ENCODE results near the gene CYLC2.

CYLC2 gene, protein sequence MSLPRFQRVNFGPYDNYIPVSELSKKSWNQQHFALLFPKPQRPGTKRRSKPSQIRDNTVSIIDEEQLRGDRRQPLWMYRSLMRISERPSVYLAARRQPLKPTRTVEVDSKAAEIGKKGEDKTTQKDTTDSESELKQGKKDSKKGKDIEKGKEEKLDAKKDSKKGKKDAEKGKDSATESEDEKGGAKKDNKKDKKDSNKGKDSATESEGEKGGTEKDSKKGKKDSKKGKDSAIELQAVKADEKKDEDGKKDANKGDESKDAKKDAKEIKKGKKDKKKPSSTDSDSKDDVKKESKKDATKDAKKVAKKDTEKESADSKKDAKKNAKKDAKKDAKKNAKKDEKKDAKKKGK

DNA sequence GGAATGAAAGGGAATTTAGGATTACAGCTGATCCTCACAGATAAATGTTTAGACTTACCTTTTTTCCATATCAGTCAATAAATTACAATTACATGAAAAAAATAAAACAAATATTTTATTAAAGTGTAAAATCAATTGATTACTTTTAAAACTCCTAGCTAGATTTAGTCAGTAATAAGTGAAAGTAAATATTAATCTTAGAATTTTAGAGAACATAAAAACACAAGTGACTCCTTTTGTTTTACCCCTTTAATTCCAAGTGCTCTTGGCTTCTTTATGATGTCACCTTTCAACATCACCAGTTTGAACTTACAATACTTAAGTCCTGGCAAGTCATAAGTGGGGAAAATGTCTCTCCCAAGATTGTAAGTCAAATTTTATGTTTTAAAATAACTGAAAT lies at the start of gene CYLC2:
Gene CYLC2 (plus strand): TSS at position 301 of the 400 bp plus-strand sequence. CDS start 48 bp downstream, at position 349.
- H3K36me3 Mint-ChIP-seq = no peaks in the 10 kb centered on the region
- ATAC-seq (no peak), DNase-seq (ENCODE audit: low spot score in 2 of 2) (no peak)
- H3K9me3 Mint-ChIP-seq = peaks cover 12% of the 10 kb centered on the region
- H3K27ac Mint-ChIP-seq = no peak within 1 kb of the TSS
- H3K4me1 Mint-ChIP-seq = no peaks in the 10 kb centered on the region
- H3K4me3 Mint-ChIP-seq = no peak within 1 kb of the TSS

- Mint-ChIP-seq H3K27ac (no peak overlapping the region), H3K36me3 (no peaks in the 10 kb centered on the region), H3K4me3 (no peak overlapping the region), H3K9me3 (peaks cover 11% of the 10 kb centered on the region), H3K4me1 (no peaks in the 10 kb centered on the region)
- DNase-seq (ENCODE audit: low spot score in 2 of 2) = no peak
- no peak for ATAC-seq
Observed at GRCh38 chr9:102950346-102950745, 44.8 kb upstream of the CYLC2 start.

- ATAC-seq = no peak
- no peak overlapping the region for H3K4me3 Mint-ChIP-seq
Observed at GRCh38 chr9:102966999-102967398, 28.1 kb upstream of the CYLC2 start.

GRCh38 chr9:102967979-102968378 lies 27.2 kb upstream of the CYLC2 start:
- DNase-seq (ENCODE audit: low spot score in 2 of 2) = no peak
- no peak for ATAC-seq
- no peaks in the 10 kb centered on the region for H3K4me1 Mint-ChIP-seq
- H3K9me3 Mint-ChIP-seq = peaks cover 20% of the 10 kb centered on the region
- H3K36me3 Mint-ChIP-seq = no peaks in the 10 kb centered on the region
- H3K4me3 Mint-ChIP-seq = no peak overlapping the region
- no peak overlapping the region for H3K27ac Mint-ChIP-seq

More at GRCh38 chr9:102966999-102967398, 28.1 kb upstream of the CYLC2 start:
- Mint-ChIP-seq H3K9me3 (peaks cover 19% of the 10 kb centered on the region), H3K4me1 (no peaks in the 10 kb centered on the region), H3K36me3 (no peaks in the 10 kb centered on the region), H3K27ac (no peak overlapping the region)
- no peak for DNase-seq (ENCODE audit: low spot score in 2 of 2)

DNA sequence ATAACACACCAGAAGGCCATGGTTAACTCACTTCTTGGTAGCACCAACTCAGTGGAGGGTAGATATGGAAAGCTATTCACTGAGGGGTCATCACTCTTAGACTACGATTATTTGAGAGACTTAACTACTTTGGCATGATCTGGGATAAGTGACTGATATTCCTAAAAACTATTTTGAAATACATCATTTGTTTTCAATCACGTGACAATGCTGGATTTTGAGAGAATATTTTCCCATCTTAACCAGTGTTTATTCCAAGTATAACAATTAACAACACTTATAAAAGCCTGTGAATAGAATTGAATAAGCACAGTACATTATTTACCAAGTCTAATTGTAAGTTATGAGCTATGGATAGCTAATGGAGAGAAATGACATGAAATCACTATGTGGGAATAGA lies 22.4 kb upstream of the CYLC2 start:
- Mint-ChIP-seq H3K4me3 (no peak overlapping the region), H3K36me3 (no peaks in the 10 kb centered on the region), H3K4me1 (no peaks in the 10 kb centered on the region), H3K27ac (no peak overlapping the region), H3K9me3 (peaks cover 23% of the 10 kb centered on the region)
- DNase-seq (ENCODE audit: low spot score in 2 of 2) = no peak
- ATAC-seq = no peak

GRCh38 chr9:102974530-102974929 lies 20.6 kb upstream of the CYLC2 start:
- Mint-ChIP-seq H3K9me3 (peaks cover 15% of the 10 kb centered on the region), H3K4me3 (no peak overlapping the region), H3K27ac (no peak overlapping the region), H3K4me1 (no peaks in the 10 kb centered on the region), H3K36me3 (no peaks in the 10 kb centered on the region)
- ATAC-seq (no peak), DNase-seq (ENCODE audit: low spot score in 2 of 2) (no peak)

DNA sequence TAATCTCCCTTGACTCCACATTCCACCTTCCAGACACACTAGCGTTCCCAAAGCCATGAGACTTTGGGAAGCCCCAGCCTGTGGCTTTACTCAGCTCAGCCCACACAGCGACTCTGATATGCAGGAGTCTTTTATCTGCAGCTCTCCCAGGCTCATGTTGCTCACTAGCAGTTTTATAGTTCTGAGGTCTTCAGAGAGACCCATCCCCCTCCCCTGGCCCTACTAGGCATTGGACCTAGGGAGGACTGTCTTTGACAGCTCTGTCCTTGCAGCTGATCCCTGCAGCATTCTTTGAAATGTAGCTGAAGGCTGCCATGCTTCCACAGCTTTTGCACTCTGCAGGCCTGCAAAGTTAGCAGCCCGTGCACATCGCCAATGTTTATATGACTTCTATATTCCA lies 19.9 kb upstream of the CYLC2 start:
- Mint-ChIP-seq H3K36me3 (no peaks in the 10 kb centered on the region), H3K27ac (no peak overlapping the region), H3K4me3 (no peak overlapping the region), H3K9me3 (peaks cover 13% of the 10 kb centered on the region), H3K4me1 (no peaks in the 10 kb centered on the region)
- DNase-seq (ENCODE audit: low spot score in 2 of 2) (no peak), ATAC-seq (no peak)

DNA sequence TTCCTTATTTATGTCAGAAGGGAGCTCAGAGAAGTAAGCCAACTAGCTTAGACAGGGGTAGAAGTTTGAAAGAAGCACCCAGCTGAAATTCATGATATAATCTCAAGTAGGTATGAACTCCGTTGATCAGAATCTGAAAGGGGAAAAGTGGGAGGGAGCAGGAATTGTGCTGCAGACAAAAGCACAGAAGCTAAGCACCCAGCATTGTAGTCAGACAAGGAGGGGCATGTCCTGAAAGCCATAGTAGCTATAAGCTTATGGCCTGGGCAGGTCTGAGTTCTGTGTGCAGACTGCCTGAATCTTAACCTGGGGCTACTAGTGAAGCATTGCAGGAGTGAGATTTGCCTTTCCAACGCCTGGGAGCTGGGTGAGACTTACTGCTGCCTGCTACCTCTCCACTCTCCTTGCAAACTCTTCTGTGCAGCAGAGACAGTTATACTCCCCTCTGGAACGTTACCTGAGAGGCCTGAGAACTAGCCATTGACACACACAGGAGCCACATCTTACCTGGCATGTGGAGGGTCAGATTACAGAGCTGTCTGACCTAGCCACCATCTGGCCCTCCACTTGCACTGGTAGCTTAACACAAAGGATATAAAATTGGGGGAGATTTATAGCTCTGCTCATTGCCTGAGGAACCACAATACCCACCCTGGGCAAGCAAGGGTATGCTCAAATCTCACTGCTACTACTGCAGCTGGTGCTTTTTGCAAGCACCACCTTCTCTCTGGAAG lies 9.8 kb upstream of the CYLC2 start:
- no peak overlapping the region for H3K27ac Mint-ChIP-seq
- no peaks in the 10 kb centered on the region for H3K36me3 Mint-ChIP-seq
- ATAC-seq = no peak
- H3K4me3 Mint-ChIP-seq = no peak overlapping the region
- no peaks in the 10 kb centered on the region for H3K4me1 Mint-ChIP-seq
- peaks cover 21% of the 10 kb centered on the region for H3K9me3 Mint-ChIP-seq
- no peak for DNase-seq (ENCODE audit: low spot score in 2 of 2)

DNA sequence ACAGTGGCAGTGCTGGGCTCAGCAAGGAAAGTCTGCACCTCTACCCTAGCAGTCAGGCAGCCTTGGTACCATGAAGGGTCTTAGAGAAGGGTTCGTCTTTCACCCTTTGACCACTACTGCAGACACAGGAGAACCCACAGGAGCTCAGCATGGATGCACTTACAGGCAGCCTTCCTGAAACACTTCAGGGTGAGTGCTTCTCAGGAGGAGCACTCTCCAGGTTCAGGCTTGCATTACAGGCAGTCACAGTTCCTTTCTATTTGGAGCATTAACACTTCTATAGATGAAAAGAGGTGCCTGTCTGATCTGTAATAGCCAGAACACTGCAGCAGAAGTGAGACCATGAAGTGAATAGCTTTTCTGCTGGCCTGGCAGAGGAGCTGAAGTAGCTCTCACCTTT lies 8.7 kb upstream of the CYLC2 start:
- Mint-ChIP-seq H3K36me3 (no peaks in the 10 kb centered on the region), H3K9me3 (peaks cover 21% of the 10 kb centered on the region), H3K4me3 (no peak overlapping the region), H3K27ac (no peak overlapping the region), H3K4me1 (no peaks in the 10 kb centered on the region)
- DNase-seq (ENCODE audit: low spot score in 2 of 2) (no peak), ATAC-seq (no peak)

- no peak overlapping the region for H3K4me3 Mint-ChIP-seq
- H3K27ac Mint-ChIP-seq = no peak overlapping the region
- DNase-seq (ENCODE audit: low spot score in 2 of 2) (no peak), ATAC-seq (no peak)
- H3K4me1 Mint-ChIP-seq = no peaks in the 10 kb centered on the region
- H3K9me3 Mint-ChIP-seq = peaks cover 11% of the 10 kb centered on the region
- H3K36me3 Mint-ChIP-seq = no peaks in the 10 kb centered on the region
Observed at GRCh38 chr9:103003689-103004088, 8.6 kb downstream of the CYLC2 start.

DNA sequence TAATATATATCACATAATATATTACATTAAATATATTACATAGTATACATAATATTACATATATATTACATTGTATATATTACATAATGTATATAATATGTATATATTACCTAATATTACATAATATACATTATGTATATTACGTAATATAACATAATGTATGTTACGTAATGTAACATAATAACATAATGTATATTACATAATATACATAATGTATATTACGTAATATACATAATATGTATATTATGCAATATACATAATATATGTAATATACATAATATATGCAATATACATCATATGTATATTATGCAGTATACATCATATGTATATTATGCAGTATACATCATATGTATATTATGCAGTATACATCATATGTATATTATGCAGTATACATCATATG lies 19.1 kb downstream of the CYLC2 start:
- no peaks in the 10 kb centered on the region for H3K36me3 Mint-ChIP-seq
- DNase-seq (ENCODE audit: low spot score in 2 of 2) = no peak
- ATAC-seq = no peak

DNA sequence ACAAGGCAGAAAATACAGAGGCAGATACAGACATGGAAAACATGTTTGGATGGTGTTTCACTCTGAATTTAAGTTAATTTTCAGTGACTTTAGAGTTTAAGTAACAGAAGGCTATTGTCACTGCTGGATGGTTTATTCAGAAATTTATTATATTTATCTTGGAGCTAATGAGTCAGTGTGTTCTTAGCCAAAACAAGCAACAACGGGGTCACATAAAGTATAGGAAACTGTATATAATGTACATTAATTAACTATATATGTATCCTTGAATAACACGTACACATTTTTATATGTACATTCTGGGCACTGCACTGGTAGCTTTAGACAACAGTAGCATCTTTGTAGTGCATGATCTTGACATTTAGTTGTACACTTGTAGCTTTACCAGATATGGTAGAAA lies 30.7 kb downstream of the CYLC2 start:
- Mint-ChIP-seq H3K4me1 (no peaks in the 10 kb centered on the region), H3K36me3 (no peaks in the 10 kb centered on the region), H3K4me3 (no peak overlapping the region), H3K9me3 (peaks cover 16% of the 10 kb centered on the region), H3K27ac (no peak overlapping the region)
- DNase-seq (ENCODE audit: low spot score in 2 of 2) (no peak), ATAC-seq (no peak)

More for the DNA sequence above, 19.1 kb downstream of the CYLC2 start:
- H3K4me1 Mint-ChIP-seq = no peaks in the 10 kb centered on the region
- H3K9me3 Mint-ChIP-seq = peaks cover 4% of the 10 kb centered on the region
- H3K27ac Mint-ChIP-seq = no peak overlapping the region
- H3K4me3 Mint-ChIP-seq = no peak overlapping the region

GRCh38 chr9:103037508-103038477 lies 42.7 kb downstream of the CYLC2 start:
- DNase-seq (ENCODE audit: low spot score in 2 of 2) (no peak), ATAC-seq (no peak)
- Mint-ChIP-seq H3K27ac (no peak overlapping the region), H3K9me3 (peaks cover 18% of the 10 kb centered on the region), H3K4me3 (no peak overlapping the region), H3K36me3 (no peaks in the 10 kb centered on the region), H3K4me1 (no peaks in the 10 kb centered on the region)

- no peak for DNase-seq (ENCODE audit: low spot score in 2 of 2)
- H3K9me3 Mint-ChIP-seq = peaks cover 20% of the 10 kb centered on the region
- H3K27ac Mint-ChIP-seq = no peak overlapping the region
- H3K4me1 Mint-ChIP-seq = no peaks in the 10 kb centered on the region
- no peak for ATAC-seq
- no peak overlapping the region for H3K4me3 Mint-ChIP-seq
- H3K36me3 Mint-ChIP-seq = no peaks in the 10 kb centered on the region
Observed at GRCh38 chr9:103041961-103042360, 46.8 kb downstream of the CYLC2 start.
